SK-N-SH (cell line): Measurements from ENCODE around the gene SLC22A14. TPM values are rescaled to one million over a fixed set of nuclear protein-coding genes. Genes with fewer than 3 reads are reported as not detected.

Experiments used
- CTCF ChIA-PET: fragments of 300-600, 350-600 bp; formaldehyde crosslinking; extraction: SDS; loops from one replicate; lab custom pipeline; 2021; lab: Yijun Ruan, JAX
- POLR2A ChIA-PET: fragments of 350-600 bp; sonication (Branson Sonifier 250); formaldehyde crosslinking; extraction: SDS; loops from one replicate; lab custom pipeline; 2020; ENCODE audit warnings: antibody characterized with exemption, inconsistent platforms; lab: Yijun Ruan, JAX
- DNase-seq: peaks from one replicate; pipeline ENCODE4 v3.0.0; 2012
- H2AFZ ChIP-seq: fragments of 200-600 bp; sonication (generic); 2 replicates; pipeline ENCODE4 v1.8.1; 2016; ENCODE audit warnings: antibody characterized with exemption, mild to moderate bottlenecking, low read depth
- H3F3A ChIP-seq: fragments of 200-600 bp; sonication (generic); replicated peaks from 2 replicates; pipeline ENCODE3; 2016; ENCODE audit warnings: antibody characterized with exemption, mild to moderate bottlenecking; ENCODE audit not compliant: insufficient read depth
- H3K27ac ChIP-seq, 2 experiments: fragments of 200-500 bp in 1 of 2; fragments of 200-600 bp in 1 of 2; sonication (Bioruptor generic) in 1 of 2; sonication (generic), shearing (Covaris generic) in 1 of 2; 2 replicates each; pipeline versions ENCODE4 v1.5.1 to v1.6.1; 2014 to 2016; ENCODE audit warnings: low read depth in 2 of 2, inconsistent platforms in 1 of 2, low read length in 1 of 2, mild to moderate bottlenecking in 1 of 2, mixed read lengths in 1 of 2
- H3K27me3 ChIP-seq: fragments of 200-600 bp; sonication (generic), shearing (Covaris generic); 2 replicates; pipeline ENCODE4 v1.6.1; 2016; ENCODE audit warnings: mixed run types; ENCODE audit not compliant: insufficient read depth
- H3K36me3 ChIP-seq, 2 experiments: fragments of 200-500 bp in 1 of 2; fragments of 200-600 bp in 1 of 2; sonication (Bioruptor generic) in 1 of 2; sonication (generic) in 1 of 2; replicated peaks in 1 of 2; 2 replicates each; pipeline versions ENCODE3 to v1.5.1; 2014 to 2016; ENCODE audit warnings: low read length in 1 of 2, mild to moderate bottlenecking in 1 of 2; ENCODE audit not compliant: insufficient read depth in 2 of 2, control insufficient read depth in 1 of 2
- H3K4me1 ChIP-seq, 2 experiments: fragments of 200-500 bp in 1 of 2; fragments of 200-600 bp in 1 of 2; sonication (Bioruptor generic) in 1 of 2; sonication (generic), shearing (Covaris generic) in 1 of 2; 2 replicates each; pipeline versions ENCODE4 v1.5.1 to v1.6.1; 2014 to 2016; ENCODE audit warnings: low read depth in 1 of 2, low read length in 1 of 2, mixed run types in 1 of 2; ENCODE audit not compliant: insufficient read depth in 2 of 2, control insufficient read depth in 1 of 2
- H3K4me2 ChIP-seq: fragments of 200-600 bp; sonication (generic), shearing (Covaris generic); 2 replicates; pipeline ENCODE4 v1.6.1; 2017; ENCODE audit warnings: mixed run types
- H3K4me3 ChIP-seq, 2 experiments: fragments of 200-500 bp in 1 of 2; fragments of 200-600 bp in 1 of 2; sonication (Bioruptor generic) in 1 of 2; sonication (generic), shearing (Covaris generic) in 1 of 2; 2 replicates each; pipeline versions ENCODE4 v1.5.1 to v1.8.1; 2014 to 2016; ENCODE audit warnings: low read depth in 2 of 2, inconsistent platforms in 1 of 2, low read length in 1 of 2, mild to moderate bottlenecking in 1 of 2, mixed read lengths in 1 of 2, moderate library complexity in 1 of 2
- H3K79me2 ChIP-seq: fragments of 200-600 bp; sonication (generic); 2 replicates; pipeline ENCODE4 v1.8.1; 2017; ENCODE audit warnings: mild to moderate bottlenecking; ENCODE audit not compliant: insufficient read depth
- H3K9ac ChIP-seq: fragments of 200-600 bp; sonication (generic); 2 replicates; pipeline ENCODE4 v1.6.1; 2017; ENCODE audit warnings: mixed run types
- H3K9me2 ChIP-seq: fragments of 200-600 bp; sonication (generic); 2 replicates; pipeline ENCODE4 v1.6.1; 2017; ENCODE audit warnings: mixed run types
- H3K9me3 ChIP-seq: fragments of 200-600 bp; sonication (generic); 2 replicates; pipeline ENCODE4 v1.6.1; 2017; ENCODE audit warnings: mixed run types, mild to moderate bottlenecking, moderate library complexity
- H4K20me1 ChIP-seq: fragments of 200-600 bp; sonication (generic); 2 replicates; pipeline ENCODE4 v1.6.1; 2017; ENCODE audit warnings: mild to moderate bottlenecking, mixed run types; ENCODE audit not compliant: insufficient read depth
- CHD2 ChIP-seq: fragments of 150-350 bp; IDR thresholded peaks from 2 replicates; pipeline ENCODE4 v1.6.1; 2018; ENCODE audit warnings: low read length; ENCODE audit not compliant: partially characterized antibody
- CTCF ChIP-seq: fragments of 200-600 bp; sonication (generic); IDR thresholded peaks from 2 replicates; pipeline ENCODE4 v1.6.1; 2017; ENCODE audit warnings: antibody characterized with exemption, mild to moderate bottlenecking, moderate library complexity
- ELF1 ChIP-seq: IDR thresholded peaks from 2 replicates; pipeline ENCODE4 v1.4.0; 2012
- EP300 ChIP-seq, 2 experiments: IDR thresholded peaks; 2 replicates each; pipeline versions ENCODE4 v1.4.0 to v1.6.1; 2012; ENCODE audit warnings: borderline replicate concordance in 1 of 2, low read depth in 1 of 2, low read length in 1 of 2
- FOSL2 ChIP-seq: IDR thresholded peaks from 2 replicates; pipeline ENCODE4 v1.4.0; 2012; ENCODE audit warnings: low read depth, mild to moderate bottlenecking, moderate library complexity, borderline replicate concordance
- FOXM1 ChIP-seq: IDR thresholded peaks from 2 replicates; pipeline ENCODE4 v1.4.0; 2012; ENCODE audit warnings: low read depth, mild to moderate bottlenecking
- GABPA ChIP-seq: IDR thresholded peaks from 2 replicates; pipeline ENCODE4 v1.4.0; 2012; ENCODE audit warnings: low read depth, mild to moderate bottlenecking
- MXI1 ChIP-seq: IDR thresholded peaks from 2 replicates; pipeline ENCODE4 v1.6.1; 2012; ENCODE audit warnings: mild to moderate bottlenecking, low read depth, low read length, improper control_type of control experiment
- NFIC ChIP-seq: IDR thresholded peaks from 2 replicates; pipeline ENCODE4 v1.4.0; 2012; ENCODE audit warnings: borderline replicate concordance
- POLR2AphosphoS5 ChIP-seq: IDR thresholded peaks from 2 replicates; pipeline ENCODE4 v1.6.1; 2012; ENCODE audit warnings: low read depth, low read length
- RAD21 ChIP-seq: IDR thresholded peaks from 2 replicates; pipeline ENCODE4 v1.6.1; 2012; ENCODE audit warnings: mild to moderate bottlenecking, low read length
- REST ChIP-seq: IDR thresholded peaks from 2 replicates; pipeline ENCODE4 v1.6.1; 2012; ENCODE audit warnings: mild to moderate bottlenecking, low read depth, low read length, moderate library complexity
- RFX5 ChIP-seq: IDR thresholded peaks from 2 replicates; pipeline ENCODE4 v1.6.1; 2012; ENCODE audit warnings: mild to moderate bottlenecking, improper control_type of control experiment, low read length
- TEAD4 ChIP-seq: IDR thresholded peaks from 2 replicates; pipeline ENCODE4 v1.4.0; 2012; ENCODE audit warnings: mild to moderate bottlenecking, borderline replicate concordance; ENCODE audit not compliant: insufficient read depth
- ZBTB33 ChIP-seq: IDR thresholded peaks from 2 replicates; pipeline ENCODE4 v1.4.0; 2012; ENCODE audit warnings: low read depth, borderline replicate concordance
- WGBS: methylation state at CpG from one replicate; pipeline ENCODE4 v1.1.6; 2017; ENCODE audit warnings: low lambda C conversion rate; 5-methylcytosine and 5-hydroxymethylcytosine counted together
- polyA plus RNA-seq, 3 experiments: library from polyadenylated mRNA; depleted of rRNA; stranded (reverse); fragments of >200 nt; gene quantifications; 2 replicates each; pipeline ENCODE4 v1.2.3, GENCODE V29; 2012
- TF ChIP-seq, protein P1 (sequence below): IDR thresholded peaks from 2 replicates; pipeline ENCODE4 v1.4.0; 2012; ENCODE audit warnings: low read depth
- TF ChIP-seq, protein P2 (sequence below): fragments of 150-350 bp; IDR thresholded peaks from 2 replicates; pipeline ENCODE4 v1.6.1; 2016; ENCODE audit warnings: mild to moderate bottlenecking, low read depth, low read length
- TF ChIP-seq, protein P3 (sequence below): IDR thresholded peaks from 2 replicates; pipeline ENCODE4; 2012

The SLC22A14 gene
- polyA plus RNA-seq, 1 of the 3 experiments (the other 2 are of a cell fraction): 0.16 TPM

DNA sequence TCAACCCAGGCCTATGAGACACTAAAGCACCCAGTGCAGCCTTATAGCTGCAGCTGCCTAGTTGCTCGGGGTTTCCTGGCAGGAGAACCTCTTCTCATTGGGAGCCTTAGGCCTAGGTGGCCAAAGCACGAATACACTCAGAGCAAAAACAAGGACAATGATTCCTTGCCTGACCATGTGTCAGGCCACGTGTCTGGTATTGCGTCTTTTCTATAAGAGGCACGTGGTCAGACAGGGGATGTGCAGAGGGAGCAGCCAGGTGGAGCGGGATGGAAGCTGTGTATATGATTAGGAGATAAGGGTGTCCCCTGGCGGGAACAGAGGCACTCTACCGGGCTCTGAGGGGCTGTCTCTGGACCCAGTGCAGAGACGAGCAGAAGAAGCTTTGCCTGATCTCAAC is 26.4 kb downstream of the SLC22A14 start:
- H3K36me3 ChIP-seq: no peaks in the 10 kb centered on the region
- no peak overlapping the region for H3K9ac ChIP-seq
- no peaks in the 10 kb centered on the region for H3F3A ChIP-seq
- no peak overlapping the region for H3K4me3 ChIP-seq
- H3K9me2 ChIP-seq: no peaks in the 10 kb centered on the region
- no peak overlapping the region for H3K27ac ChIP-seq
- WGBS: 72% methylated on average over 7 of the region's 9 CpGs
- ChIA-PET POLR2A (no interaction called here), CTCF (interaction anchor here (3.0 kb wide), 1 partner anchor 10 kb away, joined by 11 read pairs; no protein-coding TSS in a partner anchor)
- no peak for DNase-seq
- no peaks in the 10 kb centered on the region; the same call in 1 of the 2 replicates for H3K27me3 ChIP-seq
- H3K4me2 ChIP-seq: no peak overlapping the region
- H4K20me1 ChIP-seq: no peaks in the 10 kb centered on the region
- H2AFZ ChIP-seq: no peak overlapping the region
- H3K79me2 ChIP-seq: no peaks in the 10 kb centered on the region
- TF ChIP-seq, protein P1, sequence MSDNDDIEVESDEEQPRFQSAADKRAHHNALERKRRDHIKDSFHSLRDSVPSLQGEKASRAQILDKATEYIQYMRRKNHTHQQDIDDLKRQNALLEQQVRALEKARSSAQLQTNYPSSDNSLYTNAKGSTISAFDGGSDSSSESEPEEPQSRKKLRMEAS: no peak
- TF ChIP-seq CHD2 (no peak), RFX5 (no peak), FOXM1 (no peak), MXI1 (no peak), FOSL2 (no peak), EP300 (IDR thresholded peaks at IDR 0.05; ENCODE audit: borderline replicate concordance in 1 of 2, low read depth in 1 of 2, low read length in 1 of 2) (no peak), GABPA (no peak), RAD21 (no peak), ZBTB33 (no peak), CTCF (no peak), POLR2AphosphoS5 (no peak), NFIC (no peak), REST (no peak), ELF1 (no peak), TEAD4 (no peak)
- TF ChIP-seq, protein P2, sequence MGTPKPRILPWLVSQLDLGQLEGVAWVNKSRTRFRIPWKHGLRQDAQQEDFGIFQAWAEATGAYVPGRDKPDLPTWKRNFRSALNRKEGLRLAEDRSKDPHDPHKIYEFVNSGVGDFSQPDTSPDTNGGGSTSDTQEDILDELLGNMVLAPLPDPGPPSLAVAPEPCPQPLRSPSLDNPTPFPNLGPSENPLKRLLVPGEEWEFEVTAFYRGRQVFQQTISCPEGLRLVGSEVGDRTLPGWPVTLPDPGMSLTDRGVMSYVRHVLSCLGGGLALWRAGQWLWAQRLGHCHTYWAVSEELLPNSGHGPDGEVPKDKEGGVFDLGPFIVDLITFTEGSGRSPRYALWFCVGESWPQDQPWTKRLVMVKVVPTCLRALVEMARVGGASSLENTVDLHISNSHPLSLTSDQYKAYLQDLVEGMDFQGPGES: no peak
- TF ChIP-seq, protein P3, sequence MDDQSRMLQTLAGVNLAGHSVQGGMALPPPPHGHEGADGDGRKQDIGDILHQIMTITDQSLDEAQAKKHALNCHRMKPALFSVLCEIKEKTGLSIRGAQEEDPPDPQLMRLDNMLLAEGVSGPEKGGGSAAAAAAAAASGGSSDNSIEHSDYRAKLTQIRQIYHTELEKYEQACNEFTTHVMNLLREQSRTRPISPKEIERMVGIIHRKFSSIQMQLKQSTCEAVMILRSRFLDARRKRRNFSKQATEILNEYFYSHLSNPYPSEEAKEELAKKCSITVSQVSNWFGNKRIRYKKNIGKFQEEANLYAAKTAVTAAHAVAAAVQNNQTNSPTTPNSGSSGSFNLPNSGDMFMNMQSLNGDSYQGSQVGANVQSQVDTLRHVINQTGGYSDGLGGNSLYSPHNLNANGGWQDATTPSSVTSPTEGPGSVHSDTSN: no peak
- no peaks in the 10 kb centered on the region for H3K9me3 ChIP-seq
- no peaks in the 10 kb centered on the region; a peak in 1 of 4 replicates for H3K4me1 ChIP-seq
